Mononuclear cell (primary cell): Measurements from ENCODE around the gene NFAT5. TPM values are rescaled to one million over a fixed set of nuclear protein-coding genes. Genes with fewer than 3 reads are reported as not detected.
"Not testable (repeated sequence)": the region's sequence is repeated elsewhere in the genome, so short reads cannot be mapped to it uniquely, and the experiment has no call there.

Source experiments
- H3K27me3 ChIP-seq: 2 replicates; pipeline ENCODE4 v1.6.0; 2011; ENCODE audit warnings: low read length, control low read depth; ENCODE audit not compliant: insufficient read depth
- H3K4me1 ChIP-seq: 2 replicates; pipeline ENCODE4 v1.5.1; 2011; ENCODE audit warnings: mild to moderate bottlenecking, low read length, control low read depth; ENCODE audit not compliant: insufficient read depth
- H3K4me3 ChIP-seq: 2 replicates; pipeline ENCODE4 v1.5.1; 2011; ENCODE audit warnings: mild to moderate bottlenecking, low read length, moderate library complexity
- H3K9me3 ChIP-seq: 2 replicates; pipeline ENCODE4 v1.5.1; 2011; ENCODE audit warnings: low read depth, mild to moderate bottlenecking, control low read depth, low read length
- total RNA-seq: library from RNA; depleted of rRNA; stranded (reverse); fragments of >200 nt; gene quantifications from one replicate; pipeline ENCODE4 v1.2.3, GENCODE V29; 2012

The NFAT5 gene
- 43.0 TPM for total RNA-seq

GRCh38 chr16:69565671-69566239 lies at the start of gene NFAT5:
Gene NFAT5 (plus strand): TSS chr16:69565966. CDS start chr16:69566302, 336 bp downstream.
- Histone ChIP-seq H3K4me3 (peak within 1 kb of the TSS; percentile 88), H3K27me3 (no peaks in the 10 kb centered on the region), H3K9me3 (no peaks in the 10 kb centered on the region), H3K4me1 (peaks cover 37% of the 10 kb centered on the region)

- not testable (repeated sequence) for H3K4me3 ChIP-seq, H3K27me3 ChIP-seq
Measured at GRCh38 chr16:69517914-69518313, 47.9 kb upstream of the NFAT5 start.

GRCh38 chr16:69520413-69520799 lies 45.4 kb upstream of the NFAT5 start:
- Histone ChIP-seq H3K4me3 (no peak overlapping the region), H3K9me3 (no peaks in the 10 kb centered on the region), H3K4me1 (peaks cover under 1% of the 10 kb centered on the region), H3K27me3 (no peaks in the 10 kb centered on the region)

More at GRCh38 chr16:69517914-69518313, 47.9 kb upstream of the NFAT5 start:
- peaks cover 24% of the 10 kb centered on the region for H3K4me1 ChIP-seq
- H3K9me3 ChIP-seq: not testable (repeated sequence)

GRCh38 chr16:69520800-69521602 lies 44.8 kb upstream of the NFAT5 start:
- Histone ChIP-seq H3K4me1 (no peaks in the 10 kb centered on the region), H3K9me3 (no peaks in the 10 kb centered on the region), H3K27me3 (no peaks in the 10 kb centered on the region), H3K4me3 (no peak overlapping the region)

- H3K4me1 ChIP-seq: no peaks in the 10 kb centered on the region
- no peak overlapping the region for H3K4me3 ChIP-seq
- no peaks in the 10 kb centered on the region for H3K27me3 ChIP-seq
- no peaks in the 10 kb centered on the region for H3K9me3 ChIP-seq
Measured at GRCh38 chr16:69522041-69522578, 43.7 kb upstream of the NFAT5 start.

- no peaks in the 10 kb centered on the region for H3K4me1 ChIP-seq
- H3K9me3 ChIP-seq: no peaks in the 10 kb centered on the region
- no peaks in the 10 kb centered on the region for H3K27me3 ChIP-seq
- no peak overlapping the region for H3K4me3 ChIP-seq
Measured at GRCh38 chr16:69522732-69523404, 42.9 kb upstream of the NFAT5 start.

- H3K4me3 ChIP-seq: no peak overlapping the region
- H3K4me1 ChIP-seq: no peaks in the 10 kb centered on the region
- no peaks in the 10 kb centered on the region for H3K27me3 ChIP-seq
- no peaks in the 10 kb centered on the region for H3K9me3 ChIP-seq
Measured at GRCh38 chr16:69523566-69524305, 42.0 kb upstream of the NFAT5 start.

GRCh38 chr16:69526831-69527655 lies 38.7 kb upstream of the NFAT5 start:
- H3K4me1 ChIP-seq: peaks cover 17% of the 10 kb centered on the region
- no peak overlapping the region for H3K4me3 ChIP-seq
- H3K9me3 ChIP-seq: no peaks in the 10 kb centered on the region
- no peaks in the 10 kb centered on the region for H3K27me3 ChIP-seq

GRCh38 chr16:69531988-69532387 lies 33.8 kb upstream of the NFAT5 start:
- Histone ChIP-seq H3K9me3 (no peaks in the 10 kb centered on the region), H3K27me3 (no peaks in the 10 kb centered on the region), H3K4me3 (no peak overlapping the region), H3K4me1 (peaks cover 23% of the 10 kb centered on the region)

- Histone ChIP-seq H3K9me3 (no peaks in the 10 kb centered on the region), H3K4me1 (peaks cover 27% of the 10 kb centered on the region), H3K4me3 (no peak overlapping the region), H3K27me3 (no peaks in the 10 kb centered on the region)
Measured at GRCh38 chr16:69532641-69533455, 32.9 kb upstream of the NFAT5 start.

GRCh38 chr16:69534720-69535119 lies 31.0 kb upstream of the NFAT5 start:
- no peaks in the 10 kb centered on the region for H3K27me3 ChIP-seq
- peaks cover 33% of the 10 kb centered on the region for H3K4me1 ChIP-seq
- H3K4me3 ChIP-seq: no peak overlapping the region
- H3K9me3 ChIP-seq: no peaks in the 10 kb centered on the region

GRCh38 chr16:69535123-69536050 lies 30.4 kb upstream of the NFAT5 start:
- Histone ChIP-seq H3K4me1 (peaks cover 33% of the 10 kb centered on the region), H3K4me3 (no peak overlapping the region), H3K27me3 (no peaks in the 10 kb centered on the region), H3K9me3 (no peaks in the 10 kb centered on the region)

GRCh38 chr16:69537706-69538080 lies 28.1 kb upstream of the NFAT5 start:
- H3K27me3 ChIP-seq: no peaks in the 10 kb centered on the region
- no peak overlapping the region for H3K4me3 ChIP-seq
- H3K4me1 ChIP-seq: peaks cover 39% of the 10 kb centered on the region
- no peaks in the 10 kb centered on the region for H3K9me3 ChIP-seq
